Heart right ventricle (tissue), 16 donors: ENCODE results near the gene MIS18A. TPM values are rescaled to one million over a fixed set of nuclear protein-coding genes. Genes with fewer than 3 reads are reported as not detected.

Experiments
- ATAC-seq, 8 donors: fragments of 200-7000 bp; cut with Tn5 transposase; one replicate each; pipeline ENCODE4 v1.9.1; 2020; ENCODE audit warnings: mild to moderate bottlenecking in 8 of 8, moderate library complexity in 8 of 8, moderate number of reproducible peaks in 1 of 8
- DNase-seq, 2 donors: peaks; one replicate each; pipeline ENCODE4 v3.0.0-alpha.2; 2020
- H3K27ac ChIP-seq, 10 donors: fragments of 200-600 bp; sonication (generic) in 2 of 10; one replicate each; pipeline versions ENCODE4 v1.5.0 to v1.8.0; 2020 to 2022; ENCODE audit warnings: mild to moderate bottlenecking in 3 of 10
- H3K27me3 ChIP-seq, 7 donors: fragments of 200-600 bp; one replicate each; pipeline ENCODE4 v1.8.0; 2021 to 2022; ENCODE audit warnings: mild to moderate bottlenecking in 2 of 7
- H3K36me3 ChIP-seq, 9 donors: fragments of 200-600 bp; sonication (generic) in 1 of 9; one replicate each; pipeline versions ENCODE4 v1.5.0 to v1.8.0; 2020 to 2022; ENCODE audit warnings: mild to moderate bottlenecking in 2 of 9
- H3K4me1 ChIP-seq, 9 donors: fragments of 200-600 bp; sonication (generic) in 1 of 9; one replicate each; pipeline versions ENCODE4 v1.5.0 to v1.8.0; 2020 to 2022; ENCODE audit warnings: mild to moderate bottlenecking in 4 of 9
- H3K4me3 ChIP-seq, 10 donors: fragments of 200-600 bp; sonication (generic) in 2 of 10; one replicate each; pipeline versions ENCODE4 v1.5.0 to v1.8.0; 2020 to 2022; ENCODE audit warnings: mild to moderate bottlenecking in 7 of 10, moderate library complexity in 2 of 10
- H3K9me3 ChIP-seq, 11 donors: fragments of 200-600 bp in 10 of 11; sonication (generic) in 2 of 11; one replicate each; pipeline versions ENCODE4 v1.5.0 to v1.8.0; 2013 to 2022; ENCODE audit warnings: mild to moderate bottlenecking in 2 of 11, control low read depth in 1 of 11, moderate library complexity in 1 of 11
- WGBS, 2 donors: extraction: QIAGEN DNeasy Blood & Tissue Kit; methylation state at CpG; one replicate each; pipeline ENCODE4 v1.1.7; 2013; ENCODE audit warnings: inconsistent platforms in 1 of 2; 5-methylcytosine and 5-hydroxymethylcytosine counted together
- intact Hi-C, 10 donors: fragments of 100-400 bp; cut with DNase I; formaldehyde crosslinking; loops; one replicate each; pipeline versions ENCODE4 v1.11.1 to v1.14.2; 2022
- polyA plus RNA-seq, 2 donors: library from polyadenylated mRNA; stranded (reverse); fragments of 200-250 nt; gene quantifications; one replicate each; pipeline ENCODE4 v1.2.3, GENCODE V29; 2013
- total RNA-seq, 10 donors: library from RNA; stranded (reverse); fragmentation: NEBNext Ultra II Directional in 3 of 10; extraction: Animal tissue kit (Norgen Biotek cat#: 25700) in 3 of 10; gene quantifications; one replicate each; pipeline versions ENCODE4 v1.2.1 to v1.2.4, GENCODE V29; 2021 to 2023
- TF ChIP-seq, protein P1 (sequence below), 9 donors: fragments of 200-600 bp; sonication (generic) in 2 of 9; IDR thresholded peaks; one replicate each; pipeline versions ENCODE4 v1.5.0 to v1.8.0; 2021 to 2022; ENCODE audit warnings: antibody characterized with exemption in 9 of 9, mild to moderate bottlenecking in 5 of 9, moderate library complexity in 1 of 9
- donor health status: Arrhythmogenic right ventricular cardiomyopathy.
- donor health status: ischemic (EF 13 %, LVEDD 7.1; RV severe dilation, severe dysfunction).
- donor health status: healthy with polysubstance abuse.
- donor health status: DM: no; HTN: yes; CAD: no.
- donor health status: DM: no; HTN: no; CAD: no.
- donor health status: ischemic (EF 25% LVEDD 6.9; RV normal size, moderate dysfunction).
- donor health status: ischemic (EF 25% LVEDD 5.7; RV mildly dilated, moderate dysfunction).
- donor health status: healthy.
- donor health status: DM: yes; HTN: yes; CAD: no.
- donor health status: Ischemic cardiomyopathy.
- donor health status: ischemic (EF 35%, LVEDD 5.7; RV mildly dilated, moderate dysfunction).
- donor health status: nonischemic (EF 11% LVEDD 7.7; RV severe dilation, severe dysfunction).
- donor health status: DM: yes; HTN: yes; CAD: no.
- donor health status: PGD.
- donor health status: ischemic (EF 29% LVEDD 5.4; RV normal size, mild dysfunction).
- donor health status: nonischemic (EF 23%, LVEDD 6.1; RV moderate dilation, normal function).

Gene MIS18A
- total and polyA plus RNA-seq, 12 donors, result 1.8 to 3.6 (median 2.7) TPM

DNA sequence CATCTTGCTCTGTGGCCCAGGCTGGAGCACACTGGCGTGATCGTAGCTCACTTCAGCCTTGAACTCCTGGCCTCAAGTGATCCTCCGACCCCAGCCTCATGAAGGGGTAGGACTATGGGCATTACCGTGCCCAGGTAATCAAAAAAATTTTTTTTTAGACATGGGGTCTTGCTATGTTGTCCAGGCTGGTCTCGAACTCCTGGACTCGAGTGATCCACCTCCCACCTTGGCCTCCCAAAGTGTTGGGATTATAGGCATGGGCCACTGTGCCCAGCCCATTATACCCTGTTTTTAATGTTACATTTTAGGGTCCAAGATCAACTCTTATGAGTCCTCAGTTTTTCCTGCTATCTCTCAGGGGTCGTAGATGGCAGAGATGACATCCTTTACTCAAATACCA, 26.1 kb upstream of the MIS18A start:
- Histone ChIP-seq H3K27ac (no peak overlapping the region), H3K4me3 (no peak overlapping the region), H3K9me3 (no peaks in the 10 kb centered on the region), H3K4me1 (peaks cover 0 to 7% (median 0%) of the 10 kb centered on the region in 9 donors), H3K27me3 (no peaks in the 10 kb centered on the region), H3K36me3 (peaks cover 0 to 23% (median 0%) of the 10 kb centered on the region in 9 donors)
- intact Hi-C loops, result loop anchor here in 1 of 10 donors (5.0 kb wide), 1 partner anchor 157 kb away; no protein-coding TSS in a partner anchor
- ATAC-seq (no peak), DNase-seq (no peak)
- TF ChIP-seq, protein P1, sequence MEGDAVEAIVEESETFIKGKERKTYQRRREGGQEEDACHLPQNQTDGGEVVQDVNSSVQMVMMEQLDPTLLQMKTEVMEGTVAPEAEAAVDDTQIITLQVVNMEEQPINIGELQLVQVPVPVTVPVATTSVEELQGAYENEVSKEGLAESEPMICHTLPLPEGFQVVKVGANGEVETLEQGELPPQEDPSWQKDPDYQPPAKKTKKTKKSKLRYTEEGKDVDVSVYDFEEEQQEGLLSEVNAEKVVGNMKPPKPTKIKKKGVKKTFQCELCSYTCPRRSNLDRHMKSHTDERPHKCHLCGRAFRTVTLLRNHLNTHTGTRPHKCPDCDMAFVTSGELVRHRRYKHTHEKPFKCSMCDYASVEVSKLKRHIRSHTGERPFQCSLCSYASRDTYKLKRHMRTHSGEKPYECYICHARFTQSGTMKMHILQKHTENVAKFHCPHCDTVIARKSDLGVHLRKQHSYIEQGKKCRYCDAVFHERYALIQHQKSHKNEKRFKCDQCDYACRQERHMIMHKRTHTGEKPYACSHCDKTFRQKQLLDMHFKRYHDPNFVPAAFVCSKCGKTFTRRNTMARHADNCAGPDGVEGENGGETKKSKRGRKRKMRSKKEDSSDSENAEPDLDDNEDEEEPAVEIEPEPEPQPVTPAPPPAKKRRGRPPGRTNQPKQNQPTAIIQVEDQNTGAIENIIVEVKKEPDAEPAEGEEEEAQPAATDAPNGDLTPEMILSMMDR (IDR thresholded peaks at IDR 0.05), result no peak
- WGBS, 2 donors, result 95% methylated on average over 7 of the region's 7 CpGs

DNA sequence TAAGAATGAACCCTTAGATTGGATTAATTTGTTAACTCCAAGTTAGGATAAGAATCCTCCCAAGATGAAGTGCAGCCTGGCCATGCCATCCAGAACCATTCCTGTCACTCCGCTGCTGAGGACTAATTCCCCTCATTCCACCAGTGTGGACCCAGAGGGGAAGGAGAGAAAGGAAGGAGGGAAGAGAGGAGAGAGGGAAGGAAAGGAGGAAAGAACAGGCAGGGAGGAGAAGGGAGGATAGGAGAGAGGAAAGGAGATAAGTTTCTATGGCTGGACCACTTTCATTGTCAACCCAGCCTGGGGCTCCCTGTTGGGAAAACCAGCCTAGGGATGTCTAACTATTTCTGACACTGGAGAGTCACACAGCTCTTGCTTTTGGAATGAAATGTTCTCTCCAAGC, 24.5 kb upstream of the MIS18A start:
- peaks cover 0 to 7% (median 0%) of the 10 kb centered on the region in 9 donors for H3K4me1 ChIP-seq
- peaks cover 0 to 15% (median 0%) of the 10 kb centered on the region in 9 donors for H3K36me3 ChIP-seq
- no peak for ATAC-seq
- no peaks in the 10 kb centered on the region for H3K27me3 ChIP-seq
- no peak overlapping the region for H3K4me3 ChIP-seq
- WGBS, 2 donors, result 100% methylated on average over 1 of the region's 1 CpG
- TF ChIP-seq, protein P1 (IDR thresholded peaks at IDR 0.05), result no peak
- no peaks in the 10 kb centered on the region for H3K9me3 ChIP-seq
- no peak overlapping the region for H3K27ac ChIP-seq
- intact Hi-C loops, result no loop called here
- DNase-seq, result no peak

DNA sequence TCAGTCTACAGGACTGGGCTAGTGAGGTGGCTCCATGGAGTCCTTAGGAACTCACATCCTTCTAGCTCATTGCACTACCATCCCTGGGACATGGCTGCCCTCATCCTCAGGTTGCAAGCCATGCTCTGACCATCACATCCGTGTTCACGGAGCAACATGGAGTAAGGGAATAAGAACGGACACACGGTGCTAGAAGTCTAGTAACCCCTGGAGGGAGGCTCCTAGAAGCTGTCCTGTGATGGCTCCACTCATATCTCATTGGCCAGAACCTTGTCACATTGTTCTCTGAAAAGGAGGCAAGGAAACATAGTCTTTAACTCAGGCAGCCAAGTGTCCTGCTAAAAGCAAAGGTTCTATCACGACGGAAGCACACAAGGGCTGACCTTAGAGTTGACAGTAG, 23.7 kb upstream of the MIS18A start:
- Histone ChIP-seq H3K4me3 (no peak overlapping the region), H3K27ac (no peak overlapping the region), H3K27me3 (no peaks in the 10 kb centered on the region), H3K36me3 (peaks cover 0 to 8% (median 0%) of the 10 kb centered on the region in 9 donors), H3K9me3 (no peaks in the 10 kb centered on the region), H3K4me1 (peaks cover 0 to 7% (median 0%) of the 10 kb centered on the region in 9 donors)
- DNase-seq, result no peak
- no peak for ATAC-seq
- intact Hi-C loops, result no loop called here
- WGBS, 2 donors, result 92 to 95% methylated on average over 6 of the region's 6 CpGs
- TF ChIP-seq, protein P1 (IDR thresholded peaks at IDR 0.05), result no peak

DNA sequence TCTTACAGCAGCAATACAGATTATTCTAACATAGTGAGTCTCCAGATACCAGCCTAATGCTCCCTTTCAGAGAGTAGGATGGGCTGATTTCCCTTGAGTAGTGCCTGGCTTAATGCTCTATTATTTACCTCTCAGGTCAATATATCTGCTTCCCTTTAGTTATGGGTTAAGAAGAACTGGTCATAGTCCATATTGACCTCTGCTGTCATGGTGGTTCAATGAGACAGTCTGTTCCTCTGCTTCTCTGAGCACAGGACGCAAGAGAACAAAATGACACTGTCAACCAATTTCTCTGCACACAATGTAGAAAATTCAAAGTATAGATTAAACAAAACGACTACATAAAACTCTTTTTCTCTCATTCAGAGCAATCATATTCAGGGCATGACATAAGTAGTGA, 22.7 kb upstream of the MIS18A start:
- peaks cover 0 to 8% (median 0%) of the 10 kb centered on the region in 9 donors for H3K36me3 ChIP-seq
- no peak for DNase-seq
- TF ChIP-seq, protein P1 (IDR thresholded peaks at IDR 0.05), result no peak

More for the DNA sequence above, 22.7 kb upstream of the MIS18A start:
- 92% methylated on average over 2 of the region's 2 CpGs for WGBS, 2 donors
- Histone ChIP-seq H3K4me1 (peaks cover 0 to 7% (median 0%) of the 10 kb centered on the region in 9 donors), H3K9me3 (no peaks in the 10 kb centered on the region), H3K27ac (no peak overlapping the region), H3K4me3 (no peak overlapping the region), H3K27me3 (no peaks in the 10 kb centered on the region)
- ATAC-seq, result no peak
- intact Hi-C loops, result no loop called here
